ENCODE results near the gene MATCAP1.

Gene MATCAP1

GRCh38 chr16:67156143-67156844 lies 27.5 kb downstream of the MATCAP1 start:
- Mint-ChIP-seq H3K36me3 (ENCODE audit: low read depth) (peaks cover 57% of the 10 kb centered on the region), H3K4me1 (ENCODE audit: low read depth) (peaks cover 64% of the 10 kb centered on the region), H3K4me3 (no peak overlapping the region), H3K27ac (no peak overlapping the region), H3K27me3 (peaks cover 57% of the 10 kb centered on the region), H3K9me3 (no peaks in the 10 kb centered on the region)
- intact Hi-C loops (cut with micrococcal nuclease) = loop anchor here (5.0 to 10.0 kb wide), 2 partner anchors 51 to 139 kb away; partner anchors contain the start of gene PHAF1

GRCh38 chr16:67155295-67156142 lies 28.2 kb downstream of the MATCAP1 start:
- peak overlapping the region; percentile 55 for H3K27ac Mint-ChIP-seq
- H3K27me3 Mint-ChIP-seq = peaks cover 60% of the 10 kb centered on the region
- H3K4me3 Mint-ChIP-seq = peak overlapping the region; percentile 76
- peaks cover 57% of the 10 kb centered on the region for H3K36me3 Mint-ChIP-seq (ENCODE audit: low read depth)
- intact Hi-C loops (cut with micrococcal nuclease) = loop anchor here (1.0 to 10.0 kb wide), 4 partner anchors 51 to 201 kb away; partner anchors contain the start of gene PHAF1
- H3K9me3 Mint-ChIP-seq = no peaks in the 10 kb centered on the region
- peaks cover 57% of the 10 kb centered on the region for H3K4me1 Mint-ChIP-seq (ENCODE audit: low read depth)

GRCh38 chr16:67154578-67155294 lies 29.0 kb downstream of the MATCAP1 start:
- intact Hi-C loops (cut with micrococcal nuclease) = loop anchor here (1.0 to 10.0 kb wide), 4 partner anchors 50 to 200 kb away; partner anchors contain the start of gene PHAF1
- H3K27me3 Mint-ChIP-seq = peaks cover 66% of the 10 kb centered on the region
- peaks cover 52% of the 10 kb centered on the region for H3K4me1 Mint-ChIP-seq (ENCODE audit: low read depth)
- peaks cover 52% of the 10 kb centered on the region for H3K36me3 Mint-ChIP-seq (ENCODE audit: low read depth)
- H3K4me3 Mint-ChIP-seq = peak overlapping the region; percentile 76
- no peaks in the 10 kb centered on the region for H3K9me3 Mint-ChIP-seq
- H3K27ac Mint-ChIP-seq = peak overlapping the region; percentile 55

GRCh38 chr16:67151431-67152097 lies 32.2 kb downstream of the MATCAP1 start:
- Mint-ChIP-seq H3K36me3 (ENCODE audit: low read depth) (peaks cover 63% of the 10 kb centered on the region), H3K27ac (no peak overlapping the region), H3K9me3 (no peaks in the 10 kb centered on the region), H3K4me1 (ENCODE audit: low read depth) (peaks cover 25% of the 10 kb centered on the region), H3K27me3 (peaks cover 79% of the 10 kb centered on the region), H3K4me3 (no peak overlapping the region)
- intact Hi-C loops (cut with micrococcal nuclease) = loop anchor here (10.0 kb wide), 1 partner anchor 47 kb away; the partner anchor contains the start of gene PHAF1

GRCh38 chr16:67150833-67151396 lies 32.8 kb downstream of the MATCAP1 start, which contains the start of gene B3GNT9:
TSS of gene B3GNT9 (minus strand) at chr16:67150998. CDS start at chr16:67150485, 513 bp downstream.
- Mint-ChIP-seq H3K4me3 (peak within 1 kb of the TSS; percentile 65), H3K36me3 (ENCODE audit: low read depth) (peaks cover 64% of the 10 kb centered on the region), H3K4me1 (ENCODE audit: low read depth) (peaks cover 19% of the 10 kb centered on the region), H3K27me3 (peaks cover 74% of the 10 kb centered on the region), H3K27ac (no peak within 1 kb of the TSS), H3K9me3 (no peaks in the 10 kb centered on the region)
- intact Hi-C loops (cut with micrococcal nuclease) = loop anchor here (10.0 kb wide), 1 partner anchor 46 kb away; the partner anchor contains the start of gene PHAF1

GRCh38 chr16:67150047-67150832 lies 33.5 kb downstream of the MATCAP1 start:
- intact Hi-C loops (cut with micrococcal nuclease) = loop anchor here (10.0 kb wide), 1 partner anchor 45 kb away; the partner anchor contains the start of gene PHAF1
- H3K27me3 Mint-ChIP-seq = peaks cover 67% of the 10 kb centered on the region

GRCh38 chr16:67149276-67150046 lies 34.3 kb downstream of the MATCAP1 start:
- intact Hi-C loops (cut with micrococcal nuclease) = loop anchor here (10.0 kb wide), 1 partner anchor 45 kb away; the partner anchor contains the start of gene PHAF1
- Mint-ChIP-seq H3K36me3 (ENCODE audit: low read depth) (peaks cover 68% of the 10 kb centered on the region), H3K9me3 (no peaks in the 10 kb centered on the region), H3K27ac (no peak overlapping the region), H3K27me3 (peaks cover 60% of the 10 kb centered on the region), H3K4me3 (no peak overlapping the region), H3K4me1 (ENCODE audit: low read depth) (peaks cover 9% of the 10 kb centered on the region)

More at GRCh38 chr16:67150047-67150832, 33.5 kb downstream of the MATCAP1 start:
- H3K27ac Mint-ChIP-seq = no peak overlapping the region
- H3K36me3 Mint-ChIP-seq (ENCODE audit: low read depth) = peaks cover 65% of the 10 kb centered on the region
- peaks cover 12% of the 10 kb centered on the region for H3K4me1 Mint-ChIP-seq (ENCODE audit: low read depth)
- H3K9me3 Mint-ChIP-seq = no peaks in the 10 kb centered on the region
- peak overlapping the region; percentile 65 for H3K4me3 Mint-ChIP-seq

GRCh38 chr16:67148656-67149275 lies 35.0 kb downstream of the MATCAP1 start:
- Mint-ChIP-seq H3K27ac (no peak overlapping the region), H3K9me3 (no peaks in the 10 kb centered on the region), H3K4me3 (no peak overlapping the region), H3K27me3 (peaks cover 53% of the 10 kb centered on the region), H3K4me1 (ENCODE audit: low read depth) (peaks cover 9% of the 10 kb centered on the region), H3K36me3 (ENCODE audit: low read depth) (peaks cover 68% of the 10 kb centered on the region)
- intact Hi-C loops (cut with micrococcal nuclease) = no loop called here

- Mint-ChIP-seq H3K4me3 (no peak overlapping the region), H3K4me1 (ENCODE audit: low read depth) (peaks cover 7% of the 10 kb centered on the region), H3K36me3 (ENCODE audit: low read depth) (peaks cover 69% of the 10 kb centered on the region), H3K27ac (no peak overlapping the region), H3K27me3 (peaks cover 49% of the 10 kb centered on the region), H3K9me3 (no peaks in the 10 kb centered on the region)
- intact Hi-C loops (cut with micrococcal nuclease) = no loop called here
Measured at GRCh38 chr16:67148221-67148620, 35.5 kb downstream of the MATCAP1 start.

GRCh38 chr16:67147437-67148140 lies 36.2 kb downstream of the MATCAP1 start:
- peaks cover 71% of the 10 kb centered on the region for H3K36me3 Mint-ChIP-seq (ENCODE audit: low read depth)

More at GRCh38 chr16:67147437-67148140, 36.2 kb downstream of the MATCAP1 start:
- Mint-ChIP-seq H3K9me3 (no peaks in the 10 kb centered on the region), H3K4me1 (ENCODE audit: low read depth) (peaks cover under 1% of the 10 kb centered on the region), H3K4me3 (no peak overlapping the region), H3K27me3 (peaks cover 43% of the 10 kb centered on the region), H3K27ac (no peak overlapping the region)
- intact Hi-C loops (cut with micrococcal nuclease) = no loop called here
